Fibroblast of skin of right quadriceps (primary cell): ENCODE results near the gene HELZ.
"Not testable (repeated sequence)": the region's sequence is repeated elsewhere in the genome, so short reads cannot be mapped to it uniquely, and the experiment has no call there.

Experiments used
- DNase-seq: peaks from one replicate; pipeline ENCODE4 v3.0.0-alpha.2; 2013

HELZ gene

DNA sequence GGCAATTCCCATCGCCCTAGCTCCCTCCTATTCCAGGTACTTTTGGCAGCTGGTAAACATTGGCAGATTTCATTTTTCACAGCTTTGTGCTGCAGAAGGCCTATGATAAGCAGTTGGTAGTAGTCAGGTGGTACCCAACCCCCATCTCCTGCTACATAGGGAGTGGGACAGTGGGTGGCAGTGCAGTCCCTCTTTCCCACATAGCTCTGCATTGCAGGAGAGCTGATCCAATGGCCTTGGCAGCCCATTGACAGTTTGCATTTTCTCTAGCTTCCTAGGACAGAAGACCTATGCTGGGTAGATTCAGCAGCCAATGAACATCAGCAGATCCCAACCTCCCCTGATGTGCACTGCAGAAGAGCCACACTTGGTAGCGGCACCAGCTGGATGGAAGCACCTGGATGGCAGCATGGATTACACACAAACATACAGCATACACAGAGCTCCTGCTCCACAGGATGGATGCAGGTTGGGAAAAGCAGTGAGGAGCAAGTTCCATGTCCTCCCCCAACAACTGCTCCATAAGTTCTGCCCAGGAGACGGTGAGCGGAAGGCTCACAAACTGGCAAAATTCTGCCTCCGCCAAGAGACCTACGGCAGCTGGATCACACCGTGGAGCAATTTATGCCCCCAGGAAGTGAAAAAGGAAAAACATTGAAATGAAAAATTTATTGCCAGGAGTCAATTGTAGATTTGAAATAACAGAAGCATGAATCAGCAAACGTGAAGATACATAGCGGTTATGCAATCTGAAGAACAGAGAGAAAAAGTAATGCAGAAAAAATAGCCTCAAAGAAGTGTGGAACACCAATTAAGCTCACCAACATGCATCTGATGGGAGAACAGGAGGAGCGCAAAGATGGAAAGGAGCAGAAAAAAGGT is 105.0 kb downstream of the HELZ start:
- peak; percentile 49 for DNase-seq

DNA sequence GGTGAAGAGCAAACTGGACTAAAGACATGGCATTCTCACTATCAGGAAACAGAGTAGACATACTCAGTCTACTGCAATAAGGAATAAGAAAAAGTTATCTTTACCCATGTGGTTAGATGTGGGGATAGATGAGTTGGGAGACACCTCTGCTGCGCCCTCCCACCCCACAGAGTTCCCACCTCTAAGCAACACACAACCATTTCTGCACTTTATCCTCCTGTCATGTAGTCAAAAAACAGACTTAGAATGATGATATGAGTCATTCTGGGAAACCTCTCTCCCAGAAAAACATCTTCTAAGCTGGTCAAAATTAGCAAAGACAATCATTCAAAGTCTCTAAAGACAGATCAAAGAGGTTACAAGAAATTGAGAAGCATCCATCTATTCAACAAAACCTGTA is 105.7 kb downstream of the HELZ start:
- DNase-seq, result no peak

DNA sequence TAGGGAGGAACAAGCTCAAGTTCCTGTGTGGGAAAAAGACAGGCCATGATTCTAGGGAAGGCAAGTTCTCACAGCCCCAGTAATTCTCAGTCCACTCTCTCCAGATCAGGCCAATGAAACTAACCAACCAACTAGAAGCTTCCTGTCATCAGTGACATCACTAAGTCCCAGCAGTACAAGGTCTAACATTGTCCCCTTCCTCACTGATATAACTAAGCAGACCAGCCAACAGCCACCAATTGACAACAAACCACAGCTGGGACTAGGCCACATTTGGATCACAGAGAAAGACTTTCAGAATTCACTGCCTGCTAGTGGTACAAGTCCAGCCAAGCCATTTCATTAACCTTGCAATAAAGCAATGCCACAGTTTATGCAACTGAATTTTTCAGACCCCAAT is 106.6 kb downstream of the HELZ start:
- no peak for DNase-seq

- DNase-seq, result no peak
These were observed 107.1 kb downstream of the HELZ start for GRCh38 chr17:67137860-67138259.

DNA sequence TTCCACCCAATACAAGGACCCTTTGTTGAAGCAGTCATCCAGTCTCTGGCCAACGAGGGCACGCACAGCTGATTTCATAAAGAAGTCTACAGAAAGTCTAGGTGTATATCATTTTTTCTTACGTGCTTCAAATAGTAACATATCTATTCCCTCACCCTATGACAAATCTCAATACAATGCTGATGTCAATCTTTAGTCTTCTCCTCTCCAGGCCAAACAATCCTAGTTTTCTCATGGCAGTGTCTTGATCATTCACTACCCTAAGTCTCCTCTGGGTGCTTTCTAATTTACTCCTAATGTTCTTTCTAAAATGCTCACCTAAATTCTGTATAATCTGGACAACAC is 108.0 kb downstream of the HELZ start:
- DNase-seq, result peak; percentile 33

DNA sequence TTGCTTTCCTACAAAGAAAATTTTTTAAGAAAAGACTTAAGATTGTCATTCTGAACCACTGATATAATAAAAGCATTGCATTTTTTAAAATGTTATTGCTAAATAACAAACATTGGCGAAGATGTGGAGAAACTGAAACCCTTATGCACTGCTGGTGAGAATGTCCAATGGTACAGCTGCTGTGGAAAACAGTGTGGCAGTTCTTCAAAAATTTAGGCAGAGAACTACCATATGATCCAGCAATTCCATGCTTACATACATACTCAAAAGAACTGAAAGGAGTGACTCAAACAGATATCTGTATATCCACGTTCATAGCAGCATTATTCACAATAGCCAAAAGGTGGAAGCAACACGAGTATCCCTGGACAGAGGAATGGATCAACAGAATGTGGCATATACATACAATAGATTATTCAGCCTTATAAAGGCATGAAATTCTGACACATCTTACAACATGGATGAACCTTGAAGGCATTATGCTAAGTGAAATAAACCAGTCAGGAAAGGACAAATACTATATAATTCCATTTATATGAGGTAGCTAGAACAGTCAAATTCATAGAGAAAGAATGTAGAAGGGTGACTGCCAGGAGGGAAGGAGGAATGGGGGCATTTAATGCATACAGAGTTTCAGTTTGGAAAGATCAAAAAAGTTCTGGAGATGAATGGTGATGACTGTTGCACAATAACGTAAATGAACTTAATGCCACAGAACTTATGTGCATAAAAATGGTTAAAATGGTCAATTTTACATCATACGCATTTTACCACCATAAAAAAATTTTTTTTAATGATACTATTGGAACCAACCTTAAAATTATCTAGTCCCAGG is 108.6 kb downstream of the HELZ start:
- DNase-seq, result peak; percentile 68

DNA sequence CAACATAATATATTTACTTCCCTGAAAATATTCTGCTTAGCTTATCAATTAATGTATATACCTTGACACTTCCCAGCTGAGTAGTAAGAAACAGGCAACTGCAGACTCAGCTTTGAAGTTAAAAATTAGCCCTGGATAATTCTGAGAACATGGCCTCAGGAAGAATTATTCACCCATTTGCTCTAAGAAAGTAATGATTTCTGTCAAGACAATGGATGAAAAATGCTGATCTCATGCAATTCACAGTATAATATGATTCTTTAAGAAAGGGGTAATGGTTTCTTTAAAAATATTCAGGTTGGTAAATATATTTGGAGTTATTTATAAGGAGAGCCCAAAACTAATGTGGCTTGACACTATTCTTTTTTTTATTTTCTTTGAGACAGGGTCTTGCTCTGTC is 111.8 kb downstream of the HELZ start:
- DNase-seq, result no peak

GRCh38 chr17:67132366-67132765 is 112.6 kb downstream of the HELZ start:
- no peak for DNase-seq

DNA sequence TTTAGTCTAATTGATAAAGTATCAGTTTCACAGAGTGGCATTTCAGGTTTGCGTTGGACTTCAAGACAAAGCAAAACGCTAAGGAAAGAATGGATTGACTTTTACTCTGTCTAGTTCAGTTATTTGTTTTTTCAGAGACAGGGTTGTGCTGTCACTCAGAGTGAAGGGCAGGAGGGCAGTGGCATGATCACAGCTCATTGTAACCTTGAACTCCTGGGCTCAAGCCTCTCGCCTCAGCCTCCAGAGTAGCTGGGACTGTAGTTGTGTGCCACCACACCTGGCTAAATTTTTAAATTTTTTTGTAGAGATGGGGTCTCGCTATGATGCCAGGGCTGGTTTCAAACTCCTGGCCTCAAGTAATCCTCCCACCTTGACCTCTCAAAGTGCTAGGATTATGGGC is 114.2 kb downstream of the HELZ start:
- no peak for DNase-seq

DNA sequence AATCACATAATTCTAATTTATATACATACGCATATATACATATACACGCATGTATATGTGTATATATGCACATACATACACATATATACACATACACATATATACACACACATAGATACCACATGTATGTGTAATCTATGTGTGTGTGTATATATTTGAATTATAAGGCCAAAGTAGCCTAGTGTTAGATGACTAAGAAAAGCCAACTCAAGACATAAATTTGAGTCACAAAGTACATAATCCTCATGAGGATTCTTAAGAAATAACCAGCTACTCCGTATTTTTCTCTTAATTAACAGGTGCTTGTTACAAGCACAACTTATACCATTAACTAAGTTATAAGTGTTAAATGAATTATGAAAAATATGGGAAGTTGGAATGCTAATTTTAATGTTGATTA is 115.7 kb downstream of the HELZ start:
- no peak for DNase-seq

DNA sequence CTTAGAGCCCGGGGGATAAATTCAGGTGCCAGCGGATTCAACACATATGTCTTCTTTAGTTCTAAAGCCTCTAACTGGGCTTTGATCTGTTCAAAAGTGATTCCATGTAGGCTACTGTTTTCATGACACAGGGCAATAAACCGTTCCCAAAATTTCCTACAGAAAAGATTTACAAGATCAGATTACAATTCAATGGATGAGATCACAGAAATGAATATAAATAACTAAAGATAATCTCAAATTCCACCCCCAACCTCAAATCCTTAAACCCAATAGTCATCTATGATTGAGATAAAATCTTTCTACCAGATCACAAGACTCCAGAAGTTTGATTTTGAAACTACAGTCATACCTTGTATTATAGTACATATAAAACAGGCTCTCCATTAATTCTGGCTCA is 116.3 kb downstream of the HELZ start:
- DNase-seq, result no peak

DNA sequence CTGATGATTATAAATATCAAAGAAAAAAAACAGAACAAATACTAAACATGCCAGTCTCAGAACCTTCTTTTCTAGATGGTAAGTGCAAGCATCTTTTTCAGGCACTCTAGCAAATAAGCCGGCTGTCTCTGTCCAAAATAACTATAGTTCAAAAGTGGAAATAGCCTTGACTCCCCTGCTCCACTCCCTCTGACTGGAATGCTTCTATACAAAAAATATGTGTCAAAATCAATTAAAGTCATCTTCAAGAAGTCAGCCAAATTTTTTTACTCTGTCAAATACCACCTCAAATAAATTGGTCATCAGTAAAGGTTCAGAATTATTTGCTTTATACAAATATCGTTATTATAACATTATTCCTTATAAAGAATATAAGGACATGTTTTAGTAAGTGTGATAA is 117.1 kb downstream of the HELZ start:
- DNase-seq, result no peak

GRCh38 chr17:67126983-67127382 is 118.0 kb downstream of the HELZ start:
- no peak for DNase-seq

DNA sequence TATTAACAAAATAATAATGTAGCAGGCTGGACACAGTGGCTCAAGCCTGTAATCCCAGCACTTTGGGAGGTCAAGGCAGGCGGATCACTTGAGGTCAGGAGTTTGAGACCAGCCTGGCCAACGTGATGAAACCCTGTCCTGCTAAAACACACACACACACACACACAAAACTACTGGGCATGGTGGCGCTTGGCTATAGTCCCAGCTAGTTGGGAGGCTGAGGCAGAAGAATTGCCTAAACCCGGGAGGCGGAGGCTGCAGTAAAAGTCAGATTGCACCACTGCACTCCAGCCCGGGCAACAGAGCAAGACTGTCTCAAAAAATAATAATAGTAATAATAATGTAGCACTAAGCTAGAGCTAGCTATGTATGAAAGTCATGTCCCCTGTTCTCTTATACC is 118.5 kb downstream of the HELZ start:
- DNase-seq, result not testable (repeated sequence)

GRCh38 chr17:67125924-67126323 is 119.1 kb downstream of the HELZ start:
- DNase-seq, result no peak

DNA sequence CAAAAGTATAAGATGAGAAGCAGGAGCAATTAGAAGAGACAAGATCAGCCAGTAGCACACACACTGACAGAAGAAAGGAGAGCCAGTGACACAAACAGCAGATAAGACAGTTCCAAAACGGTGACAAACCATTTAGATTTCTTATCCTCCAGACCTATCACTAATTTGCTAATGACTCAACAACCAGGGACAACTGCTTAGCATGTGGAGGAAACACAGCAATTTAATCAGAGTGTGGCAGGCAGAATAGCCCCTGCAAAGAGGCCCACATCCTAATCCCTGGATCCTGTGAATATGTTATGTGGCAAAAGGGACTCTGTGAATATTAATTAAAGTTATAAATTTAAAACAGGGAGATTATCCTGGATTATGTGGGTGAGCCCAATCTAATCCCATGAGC is 119.6 kb downstream of the HELZ start:
- DNase-seq, result no peak

DNA sequence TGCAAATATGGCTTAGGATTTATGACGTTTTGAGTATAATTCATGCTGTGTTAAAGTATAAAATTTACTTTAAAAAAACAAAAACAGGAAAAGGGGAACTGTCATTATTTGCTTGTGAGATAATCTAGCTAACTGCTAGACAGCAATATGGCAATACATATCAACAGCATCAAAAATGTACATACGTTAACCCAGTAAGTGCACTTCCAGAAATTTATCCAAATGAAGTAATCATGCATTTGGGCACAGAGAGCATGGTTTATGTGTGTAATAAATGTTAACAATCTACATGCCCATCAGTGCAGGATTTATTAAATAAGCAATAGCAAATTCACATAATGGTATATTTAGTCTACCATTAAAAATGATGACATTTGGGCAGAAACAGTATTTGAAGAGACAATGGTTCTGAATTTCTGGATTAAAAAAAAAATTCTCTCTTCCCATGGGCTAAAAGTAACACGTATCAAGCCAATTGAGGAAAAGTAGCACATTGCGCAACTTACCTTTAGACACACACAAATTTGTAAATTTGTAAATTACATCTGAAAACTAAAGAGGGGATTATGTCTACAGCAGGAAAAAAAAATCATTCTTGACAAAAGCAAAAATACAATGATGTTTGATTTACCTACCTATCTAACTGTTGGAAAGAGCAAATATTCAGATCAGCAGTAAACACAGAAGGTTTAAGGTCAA is 120.4 kb downstream of the HELZ start:
- DNase-seq, result no peak

GRCh38 chr17:67123699-67124098 is 121.3 kb downstream of the HELZ start:
- DNase-seq, result no peak

DNA sequence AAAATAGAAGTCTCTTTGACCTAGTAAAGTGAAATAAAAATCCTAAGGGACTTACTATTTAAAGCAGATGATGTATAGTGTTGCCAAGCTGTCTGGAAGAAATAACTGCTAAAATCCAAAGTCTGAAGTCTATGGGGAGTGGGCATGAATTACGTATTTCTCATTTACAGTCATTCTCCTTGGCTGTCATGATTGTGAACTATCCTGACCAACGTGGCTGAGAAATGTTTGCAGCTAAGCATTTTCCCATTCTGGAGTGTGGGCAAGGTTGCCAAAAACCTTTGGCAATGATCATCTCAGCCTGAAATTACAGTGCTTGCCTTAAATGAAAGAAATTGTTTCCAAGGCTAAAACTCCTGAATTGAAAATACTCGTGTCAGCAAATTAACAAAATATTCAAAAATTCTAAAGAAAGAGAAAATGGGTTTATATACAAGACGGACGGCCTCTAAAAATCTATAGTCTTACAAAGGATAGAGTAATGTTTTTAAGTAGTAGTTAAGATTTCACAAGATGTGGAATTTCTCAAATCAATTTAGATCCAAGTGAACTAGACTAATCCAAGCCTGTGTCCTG is 123.6 kb downstream of the HELZ start:
- DNase-seq, result peak; percentile 42

GRCh38 chr17:67119102-67119501 is 125.9 kb downstream of the HELZ start:
- no peak for DNase-seq

DNA sequence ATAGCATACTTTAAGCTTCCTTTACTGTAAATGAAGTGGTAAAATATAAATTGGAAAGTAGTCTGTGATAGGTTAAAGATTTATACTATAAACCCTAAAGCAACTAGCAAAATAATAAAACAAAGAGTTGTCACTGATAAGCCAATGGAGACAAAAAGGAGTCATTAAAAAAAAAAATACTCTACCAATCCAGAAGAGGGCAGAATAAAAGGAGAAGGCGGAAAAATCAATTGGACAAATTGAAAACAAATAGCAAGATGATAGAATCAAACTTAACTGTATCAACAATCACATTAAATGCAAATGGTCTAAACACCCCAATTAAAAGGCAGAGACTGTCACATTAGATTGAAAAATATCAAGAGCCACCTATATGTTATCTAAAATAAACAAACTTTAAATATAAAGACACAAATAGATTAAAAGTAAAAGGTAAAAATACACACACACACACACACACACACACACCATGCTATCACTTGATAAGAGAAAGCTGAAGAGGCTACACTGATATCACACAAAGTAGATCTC is 128.9 kb downstream of the HELZ start:
- DNase-seq, result no peak

DNA sequence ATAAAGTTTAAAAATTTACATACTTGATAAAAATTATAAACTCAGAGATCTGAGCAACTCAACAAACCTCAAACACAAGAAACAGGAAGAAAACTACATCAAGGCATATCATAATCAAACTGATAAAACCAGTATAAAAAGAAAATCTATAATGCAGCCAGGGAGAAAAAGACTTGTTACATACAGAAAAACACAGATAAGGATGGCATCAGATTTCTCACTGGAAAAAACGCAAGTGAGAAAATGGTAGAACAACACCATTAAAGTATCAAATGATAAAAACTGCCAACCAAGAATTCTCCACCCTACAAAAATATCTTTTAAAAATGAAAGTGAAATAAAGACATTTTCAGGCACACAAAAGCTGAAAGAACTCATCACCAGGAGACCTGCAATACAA is 129.6 kb downstream of the HELZ start:
- DNase-seq, result no peak

DNA sequence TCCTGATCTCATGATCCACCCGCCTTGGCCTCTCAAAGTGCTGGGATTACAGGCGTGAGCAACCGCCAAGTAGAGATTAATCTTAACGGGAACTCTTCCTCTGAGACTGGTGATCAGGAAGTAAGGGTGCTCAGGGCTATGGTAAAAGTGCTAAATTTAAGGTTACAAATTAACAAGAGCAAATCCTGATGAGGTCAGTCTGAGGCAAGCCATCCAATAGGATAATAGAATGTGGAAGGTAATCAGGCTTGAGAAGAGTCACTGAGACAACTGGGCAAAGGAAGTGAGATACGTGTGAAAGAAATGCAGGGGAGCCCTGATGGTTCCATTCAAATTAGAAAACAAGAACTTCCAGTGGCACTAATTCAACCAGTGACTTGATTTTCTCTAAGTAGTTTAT is 131.5 kb downstream of the HELZ start:
- no peak for DNase-seq
